Hematopoietic multipotent progenitor cell treated with erythropoietin and hydrocortisone succinate and interleukin-3 and kit ligand, for 4 days (in vitro differentiated cells): ENCODE measurements around the gene CCNK.

Experiments used
- DNase-seq: peaks from one replicate; pipeline ENCODE4 v3.0.0-alpha.2; 2015

The CCNK gene

GRCh38 chr14:99538733-99539132, 57.5 kb downstream of the CCNK start:
- no peak for DNase-seq

GRCh38 chr14:99539491-99539890, 58.3 kb downstream of the CCNK start:
- no peak for DNase-seq

GRCh38 chr14:99540196-99541032, 59.2 kb downstream of the CCNK start:
- DNase-seq: no peak

- DNase-seq: no peak
Measured at GRCh38 chr14:99541211-99541610, 60.0 kb downstream of the CCNK start.

- DNase-seq: peak; percentile 77
Measured at GRCh38 chr14:99541677-99542470, 60.7 kb downstream of the CCNK start.

GRCh38 chr14:99542566-99542965, 61.4 kb downstream of the CCNK start:
- no peak for DNase-seq

GRCh38 chr14:99543370-99543769, 62.2 kb downstream of the CCNK start:
- no peak for DNase-seq

- DNase-seq: no peak
Measured at GRCh38 chr14:99543985-99544384, 62.8 kb downstream of the CCNK start.

- DNase-seq: no peak
Measured at GRCh38 chr14:99544991-99545390, 63.8 kb downstream of the CCNK start.

- no peak for DNase-seq
Measured at GRCh38 chr14:99545586-99545985, 64.4 kb downstream of the CCNK start.

GRCh38 chr14:99546234-99546879, 65.1 kb downstream of the CCNK start:
- DNase-seq: no peak

GRCh38 chr14:99548255-99548654, 67.0 kb downstream of the CCNK start:
- no peak for DNase-seq

- no peak for DNase-seq
Measured at GRCh38 chr14:99548871-99549515, 67.8 kb downstream of the CCNK start.

GRCh38 chr14:99549684-99550083, 68.5 kb downstream of the CCNK start:
- no peak for DNase-seq

- DNase-seq: no peak
Measured at GRCh38 chr14:99550387-99550992, 69.3 kb downstream of the CCNK start.

- peak; percentile 18 for DNase-seq
Measured at GRCh38 chr14:99551034-99551922, 70.1 kb downstream of the CCNK start.

- DNase-seq: no peak
Measured at GRCh38 chr14:99552021-99552553, 70.9 kb downstream of the CCNK start.

GRCh38 chr14:99552572-99553216, 71.5 kb downstream of the CCNK start:
- no peak for DNase-seq

GRCh38 chr14:99554184-99554583, 73.0 kb downstream of the CCNK start:
- no peak for DNase-seq

GRCh38 chr14:99554757-99555531, 73.7 kb downstream of the CCNK start:
- DNase-seq: no peak
